GM06990 (cell line): ENCODE results near the gene TIPIN.
"Not testable (repeated sequence)": the region's sequence is repeated elsewhere in the genome, so short reads cannot be mapped to it uniquely, and the experiment has no call there.

ENCODE experiments used
- DNase-seq: peaks from one replicate; pipeline ENCODE4 v3.0.0-alpha.2; 2011; ENCODE audit not compliant: insufficient read length; ENCODE audit errors: extremely low read depth
- H3K27me3 ChIP-seq: replicated peaks from 2 replicates; pipeline ENCODE4 v1.6.0; 2011; ENCODE audit warnings: low read length; ENCODE audit not compliant: control insufficient read depth, insufficient read depth
- H3K36me3 ChIP-seq: 2 replicates; pipeline ENCODE4 v1.5.1; 2011; ENCODE audit warnings: low read length; ENCODE audit not compliant: control insufficient read depth, insufficient read depth
- H3K4me3 ChIP-seq: replicated peaks from 2 replicates; pipeline ENCODE4 v1.5.1; 2011; ENCODE audit warnings: low read depth, mild to moderate bottlenecking, control low read depth, low read length
- CTCF ChIP-seq: IDR thresholded peaks from 2 replicates; pipeline ENCODE4 v1.5.1; 2011; ENCODE audit warnings: low read length, control low read depth, mild to moderate bottlenecking, inconsistent platforms; ENCODE audit not compliant: insufficient read depth, poor library complexity, severe bottlenecking

TIPIN gene

GRCh38 chr15:66388576-66388975 lies 32.1 kb upstream of the TIPIN start:
- TF ChIP-seq CTCF, result no peak
- DNase-seq, result no peak

GRCh38 chr15:66388043-66388363 lies 31.5 kb upstream of the TIPIN start:
- no peaks in the 10 kb centered on the region for H3K27me3 ChIP-seq

More at GRCh38 chr15:66388576-66388975, 32.1 kb upstream of the TIPIN start:
- H3K36me3 ChIP-seq, result no peaks in the 10 kb centered on the region
- peak overlapping the region; percentile 89 for H3K4me3 ChIP-seq
- no peaks in the 10 kb centered on the region for H3K27me3 ChIP-seq

GRCh38 chr15:66387163-66388042 lies 30.9 kb upstream of the TIPIN start:
- peak; percentile 57 for TF ChIP-seq CTCF
- peak; percentile 73 for DNase-seq
- Histone ChIP-seq H3K27me3 (no peaks in the 10 kb centered on the region), H3K4me3 (peak overlapping the region; percentile 89), H3K36me3 (no peaks in the 10 kb centered on the region)

More at GRCh38 chr15:66388043-66388363, 31.5 kb upstream of the TIPIN start:
- Histone ChIP-seq H3K36me3 (no peaks in the 10 kb centered on the region), H3K4me3 (peak overlapping the region; percentile 89)
- DNase-seq, result no peak
- no peak for TF ChIP-seq CTCF

- H3K27me3 ChIP-seq, result no peaks in the 10 kb centered on the region
- DNase-seq, result peak; percentile 98
- TF ChIP-seq CTCF, result peak; percentile 88
- H3K36me3 ChIP-seq, result no peaks in the 10 kb centered on the region
- H3K4me3 ChIP-seq, result peak within 1 kb of the TSS; percentile 89
Measured at GRCh38 chr15:66386204-66387123, 30.0 kb upstream of the TIPIN start, which contains the start of gene MAP2K1. Gene MAP2K1 (plus strand): TSS chr15:66386912. CDS start chr15:66387348, 436 bp downstream.

- not testable (repeated sequence) for H3K4me3 ChIP-seq, H3K36me3 ChIP-seq, DNase-seq, H3K27me3 ChIP-seq
Measured at GRCh38 chr15:66381376-66381775, 24.9 kb upstream of the TIPIN start.

GRCh38 chr15:66378814-66379430 lies 22.4 kb upstream of the TIPIN start:
- H3K36me3 ChIP-seq, result no peaks in the 10 kb centered on the region
- no peak overlapping the region for H3K4me3 ChIP-seq
- H3K27me3 ChIP-seq, result no peaks in the 10 kb centered on the region
- TF ChIP-seq CTCF, result no peak
- DNase-seq, result no peak
